Measurements from ENCODE around the gene RHOH. TPM values are rescaled to one million over a fixed set of nuclear protein-coding genes. Genes with fewer than 3 reads are reported as not detected.

Gene RHOH
- total and polyA plus RNA-seq, 9 of the 15 experiments (the other 6 are each of a cell fraction or from before 2014, with no cell fraction given) = 14.3 to 37.7 (median 23.2) TPM

DNA sequence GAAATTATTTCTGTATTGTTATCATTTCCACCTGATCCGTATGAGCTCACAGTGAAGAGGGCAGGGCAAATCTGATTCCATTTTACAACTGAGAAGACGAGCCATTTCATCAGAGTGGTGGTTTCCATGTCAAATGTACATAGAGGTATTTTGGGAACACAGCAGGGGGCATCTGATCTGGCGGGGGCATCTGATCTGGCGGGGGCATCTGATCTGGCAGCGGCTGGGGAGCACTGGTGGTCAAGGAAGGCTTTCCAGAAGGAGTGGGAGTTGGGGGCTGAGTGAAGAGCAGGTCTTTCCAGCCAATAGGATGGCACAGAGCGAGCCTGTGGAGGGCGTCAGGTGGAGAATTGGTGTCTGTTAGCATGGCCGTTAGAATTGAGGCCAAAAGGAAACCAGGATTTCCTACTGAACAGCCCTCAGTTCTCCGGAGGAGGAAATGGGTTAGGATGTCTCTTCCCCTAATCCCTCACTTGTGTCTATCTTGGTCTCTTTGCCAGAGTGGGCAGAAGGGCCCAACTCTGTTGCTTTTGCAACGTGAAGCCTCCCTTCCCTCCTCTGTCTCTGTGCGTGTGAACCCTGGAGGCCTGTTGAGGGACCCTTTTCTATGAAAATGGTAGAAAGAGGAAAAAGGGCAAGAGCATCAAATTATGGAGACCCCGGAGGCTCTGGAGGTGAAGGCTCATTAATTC is 41.3 kb downstream of the RHOH start (continued):
- TF ChIP-seq HSF4 (CRISPR knock-in tag; IDR thresholded peaks at IDR 0.05; ENCODE audit: borderline replicate concordance) (peak; percentile 85; the same call in 1 of the 2 replicates), PHF21A (IDR thresholded peaks at IDR 0.05; ENCODE audit: borderline replicate concordance, low read depth) (no peak), TOE1 (IDR thresholded peaks at IDR 0.05; ENCODE audit: borderline replicate concordance) (no peak), TOE1 (CRISPR knock-in tag; IDR thresholded peaks at IDR 0.05; ENCODE audit: borderline replicate concordance, low read depth) (no peak), FOS (IDR thresholded peaks at IDR 0.05; ENCODE audit: extremely low read depth, insufficient read length) (no peak), HNRNPH1 (optimal IDR thresholded peaks at IDR 0.05; ENCODE audit: low read depth, low read length) (no peak), SAFB2 (IDR thresholded peaks at IDR 0.05; ENCODE audit: borderline replicate concordance, low read depth, low read length, severe bottlenecking) (no peak), ZBTB49 (CRISPR knock-in tag; IDR thresholded peaks at IDR 0.05; ENCODE audit: borderline replicate concordance) (no peak), THAP12 (CRISPR knock-in tag; IDR thresholded peaks at IDR 0.05) (no peak), PML (IDR thresholded peaks at IDR 0.05; ENCODE audit: low read length) (no peak), MAZ (CRISPR knock-in tag; conservative IDR thresholded peaks at IDR 0.05 in 1 of 2, IDR thresholded peaks at IDR 0.05 in 1 of 2) (peak in 1 of 2 experiments; percentile 70; a peak in 2 of 4 replicates), NELFE (IDR thresholded peaks at IDR 0.05; ENCODE audit: insufficient read depth, insufficient read length) (no peak), ZNF124 (CRISPR knock-in tag; IDR thresholded peaks at IDR 0.05) (no peak), IRF2 (CRISPR knock-in tag; IDR thresholded peaks at IDR 0.05) (no peak), RB1 (IDR thresholded peaks at IDR 0.05; ENCODE audit: low read depth) (no peak), RBM39 (optimal IDR thresholded peaks at IDR 0.05; ENCODE audit: low read depth, low read length) (no peak), KAT2B (IDR thresholded peaks at IDR 0.05; ENCODE audit: low read depth, low read length) (no peak), FOXK1 (CRISPR knock-in tag; IDR thresholded peaks at IDR 0.05; ENCODE audit: borderline replicate concordance) (no peak)
- TF ChIP-seq, protein P1, sequence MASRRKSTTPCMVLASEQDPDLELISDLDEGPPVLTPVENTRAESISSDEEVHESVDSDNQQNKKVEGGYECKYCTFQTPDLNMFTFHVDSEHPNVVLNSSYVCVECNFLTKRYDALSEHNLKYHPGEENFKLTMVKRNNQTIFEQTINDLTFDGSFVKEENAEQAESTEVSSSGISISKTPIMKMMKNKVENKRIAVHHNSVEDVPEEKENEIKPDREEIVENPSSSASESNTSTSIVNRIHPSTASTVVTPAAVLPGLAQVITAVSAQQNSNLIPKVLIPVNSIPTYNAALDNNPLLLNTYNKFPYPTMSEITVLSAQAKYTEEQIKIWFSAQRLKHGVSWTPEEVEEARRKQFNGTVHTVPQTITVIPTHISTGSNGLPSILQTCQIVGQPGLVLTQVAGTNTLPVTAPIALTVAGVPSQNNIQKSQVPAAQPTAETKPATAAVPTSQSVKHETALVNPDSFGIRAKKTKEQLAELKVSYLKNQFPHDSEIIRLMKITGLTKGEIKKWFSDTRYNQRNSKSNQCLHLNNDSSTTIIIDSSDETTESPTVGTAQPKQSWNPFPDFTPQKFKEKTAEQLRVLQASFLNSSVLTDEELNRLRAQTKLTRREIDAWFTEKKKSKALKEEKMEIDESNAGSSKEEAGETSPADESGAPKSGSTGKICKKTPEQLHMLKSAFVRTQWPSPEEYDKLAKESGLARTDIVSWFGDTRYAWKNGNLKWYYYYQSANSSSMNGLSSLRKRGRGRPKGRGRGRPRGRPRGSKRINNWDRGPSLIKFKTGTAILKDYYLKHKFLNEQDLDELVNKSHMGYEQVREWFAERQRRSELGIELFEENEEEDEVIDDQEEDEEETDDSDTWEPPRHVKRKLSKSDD (conservative IDR thresholded peaks at IDR 0.05; ENCODE audit: low read length) = no peak
- TF ChIP-seq, protein P2, sequence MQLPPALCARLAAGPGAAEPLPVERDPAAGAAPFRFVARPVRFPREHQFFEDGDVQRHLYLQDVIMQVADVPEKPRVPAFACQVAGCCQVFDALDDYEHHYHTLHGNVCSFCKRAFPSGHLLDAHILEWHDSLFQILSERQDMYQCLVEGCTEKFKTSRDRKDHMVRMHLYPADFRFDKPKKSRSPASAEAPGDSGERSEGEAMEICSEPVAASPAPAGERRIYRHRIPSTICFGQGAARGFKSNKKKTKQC (CRISPR knock-in tag; IDR thresholded peaks at IDR 0.05) = no peak

All from K562 (cell line).